ENCODE results near the gene THBS3. TPM values are rescaled to one million over a fixed set of nuclear protein-coding genes. Genes with fewer than 3 reads are reported as not detected.
A peak's percentile ranks its signal among the peaks of the same experiment; 100 is the strongest.
"Not testable (repeated sequence)": the region's sequence is repeated elsewhere in the genome, so short reads cannot be mapped to it uniquely, and the experiment has no call there.

The THBS3 gene
- polyA plus RNA-seq, 1 donor from 2014 or later: 1.4 TPM

DNA sequence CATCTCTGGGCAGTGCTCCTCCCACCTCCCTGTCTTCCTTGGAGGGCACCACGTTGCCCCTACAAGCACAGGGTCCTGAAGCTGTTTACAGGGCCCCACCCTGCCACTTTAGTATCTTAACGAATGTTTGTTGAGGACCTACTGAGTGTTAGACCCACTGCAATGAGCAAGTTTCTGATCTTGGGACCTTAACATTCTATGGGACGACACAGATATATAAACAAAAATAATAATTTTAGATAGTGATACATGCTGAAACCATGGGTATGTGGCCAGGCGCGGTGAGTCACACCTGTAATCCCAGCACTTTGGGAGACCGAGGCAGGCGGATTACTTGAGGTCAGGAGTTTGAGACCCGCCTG is 37.4 kb upstream of the THBS3 start:
- Mint-ChIP-seq H3K4me1 (peaks cover 26 to 33% (median 28%) of the 10 kb centered on the region in 3 donors), H3K36me3 (no peaks in the 10 kb centered on the region), H3K4me3 (peak overlapping the region; percentile 87 to 90 (median 88)), H3K9me3 (peaks cover 0 to 2% (median 1%) of the 10 kb centered on the region in 3 donors), H3K27ac (peak overlapping the region; percentile 57 to 100 (median 98)), H3K27me3 (peaks cover 2% of the 10 kb centered on the region)

GRCh38 chr1:155244368-155245162 is 36.9 kb upstream of the THBS3 start:
- Mint-ChIP-seq H3K27me3 (peaks cover 2% of the 10 kb centered on the region), H3K4me1 (peaks cover 26 to 31% (median 28%) of the 10 kb centered on the region in 3 donors), H3K27ac (peak overlapping the region; percentile 98 to 100 (median 98)), H3K9me3 (peaks cover 0 to 2% (median 1%) of the 10 kb centered on the region in 3 donors), H3K36me3 (no peaks in the 10 kb centered on the region), H3K4me3 (peak overlapping the region; percentile 87 to 90 (median 88))

DNA sequence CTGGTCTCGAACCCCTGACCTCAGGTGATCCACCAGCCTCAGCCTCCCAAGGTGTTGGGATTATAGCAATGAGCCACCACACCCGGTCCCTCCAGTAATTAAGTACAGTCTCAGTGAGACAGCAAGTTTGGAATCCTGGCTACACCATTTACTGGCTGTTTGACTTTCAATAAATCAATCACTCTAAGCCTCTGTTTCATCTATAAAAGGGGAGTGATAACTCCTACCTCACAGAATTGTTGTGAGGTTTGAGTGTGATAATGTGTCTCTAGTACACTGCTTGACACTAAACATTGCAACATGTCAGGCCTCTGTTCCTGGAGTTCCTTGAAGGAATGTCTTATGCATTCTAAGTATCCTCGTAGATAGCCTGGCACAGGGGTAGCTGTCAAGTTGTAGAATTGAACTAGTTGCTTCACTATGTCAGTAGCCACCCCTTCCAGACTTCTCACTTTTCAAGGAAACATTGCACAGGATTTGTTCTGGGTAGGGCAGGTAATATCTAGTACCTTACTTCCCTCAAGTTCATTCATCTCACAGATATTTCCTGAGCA is 35.2 kb upstream of the THBS3 start:
- H3K4me3 Mint-ChIP-seq: peak overlapping the region; percentile 87 to 90 (median 88)
- H3K9me3 Mint-ChIP-seq: peaks cover 0 to 2% (median 1%) of the 10 kb centered on the region in 3 donors
- peaks cover 26 to 31% (median 28%) of the 10 kb centered on the region in 3 donors for H3K4me1 Mint-ChIP-seq
- H3K27ac Mint-ChIP-seq: peak overlapping the region in 2 of 3 donors; percentile 13 to 98
- H3K36me3 Mint-ChIP-seq: no peaks in the 10 kb centered on the region
- H3K27me3 Mint-ChIP-seq: peaks cover 2% of the 10 kb centered on the region

GRCh38 chr1:155241841-155242264 is 34.2 kb upstream of the THBS3 start:
- Mint-ChIP-seq H3K4me1 (peaks cover 26 to 31% (median 28%) of the 10 kb centered on the region in 3 donors), H3K27ac (peak overlapping the region in 1 of 3 donors; percentile 71), H3K27me3 (peaks cover 2% of the 10 kb centered on the region), H3K36me3 (no peaks in the 10 kb centered on the region), H3K4me3 (peak overlapping the region in 2 of 4 donors; percentile 86 to 96), H3K9me3 (peaks cover 0 to 2% (median 1%) of the 10 kb centered on the region in 3 donors)

GRCh38 chr1:155241069-155241679 is 33.5 kb upstream of the THBS3 start:
- Mint-ChIP-seq H3K27me3 (peaks cover 2% of the 10 kb centered on the region), H3K9me3 (peaks cover 0 to 2% (median 1%) of the 10 kb centered on the region in 3 donors), H3K27ac (peak overlapping the region; percentile 71 to 79 (median 71)), H3K4me3 (peak overlapping the region; percentile 86 to 96 (median 91)), H3K4me1 (peaks cover 26 to 28% (median 28%) of the 10 kb centered on the region in 3 donors), H3K36me3 (peaks cover 3% of the 10 kb centered on the region)

DNA sequence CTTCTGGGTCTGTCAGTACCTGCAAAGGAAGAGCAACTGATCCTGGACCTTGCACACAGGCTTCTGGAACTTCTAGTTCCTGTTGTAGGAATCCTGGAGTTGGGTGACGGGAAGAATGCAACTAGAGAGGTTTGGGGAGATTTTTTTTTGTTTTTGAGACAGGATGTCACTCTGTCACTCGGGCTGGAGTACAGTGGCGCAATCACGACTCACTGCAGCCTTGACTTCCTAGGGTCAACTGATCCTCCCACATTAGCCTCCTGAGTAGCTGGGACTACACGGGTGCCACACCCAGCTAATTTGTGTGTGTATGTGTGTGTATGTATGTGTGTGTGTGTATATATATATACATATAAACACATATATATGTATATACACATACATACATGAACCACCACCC is 28.8 kb upstream of the THBS3 start:
- Mint-ChIP-seq H3K36me3 (peaks cover 8% of the 10 kb centered on the region), H3K4me3 (no peak overlapping the region), H3K9me3 (no peaks in the 10 kb centered on the region), H3K27me3 (no peaks in the 10 kb centered on the region), H3K4me1 (peaks cover 7 to 11% (median 10%) of the 10 kb centered on the region in 3 donors), H3K27ac (peak overlapping the region in 1 of 3 donors; percentile 53)

DNA sequence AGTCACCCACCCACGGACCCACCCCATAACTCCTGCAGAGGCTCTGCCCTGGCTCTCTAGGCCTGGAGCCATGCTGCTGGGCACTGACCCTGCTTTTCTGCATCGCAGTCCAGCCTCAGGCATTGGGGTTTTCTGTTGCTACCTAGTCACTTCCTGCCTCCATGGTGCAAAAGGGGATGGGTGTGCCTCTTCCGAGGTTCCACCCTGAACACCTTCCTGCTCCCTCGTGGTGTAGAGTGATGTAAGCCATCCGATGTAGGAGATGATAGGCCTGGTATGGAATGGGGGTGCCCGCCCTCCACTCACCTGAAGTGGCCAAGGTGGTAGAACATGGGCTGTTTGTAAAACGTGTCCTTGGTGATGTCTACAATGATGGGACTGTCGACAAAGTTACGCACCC is 27.7 kb upstream of the THBS3 start:
- H3K27ac Mint-ChIP-seq, H3K9me3 Mint-ChIP-seq, H3K4me1 Mint-ChIP-seq, H3K27me3 Mint-ChIP-seq, H3K36me3 Mint-ChIP-seq: not testable (repeated sequence)
- H3K4me3 Mint-ChIP-seq: peak overlapping the region in 1 of 4 donors; percentile 20

GRCh38 chr1:155233502-155233901 is 25.8 kb upstream of the THBS3 start:
- not testable (repeated sequence) for H3K27ac Mint-ChIP-seq

GRCh38 chr1:155232001-155232978 is 24.6 kb upstream of the THBS3 start:
- not testable (repeated sequence) for H3K27ac Mint-ChIP-seq, H3K4me3 Mint-ChIP-seq

More at GRCh38 chr1:155233502-155233901, 25.8 kb upstream of the THBS3 start:
- not testable (repeated sequence) for H3K4me1 Mint-ChIP-seq, H3K27me3 Mint-ChIP-seq, H3K9me3 Mint-ChIP-seq, H3K36me3 Mint-ChIP-seq, H3K4me3 Mint-ChIP-seq

GRCh38 chr1:155231302-155231701 is 23.6 kb upstream of the THBS3 start:
- Mint-ChIP-seq H3K4me1 (peaks cover 6 to 14% (median 8%) of the 10 kb centered on the region in 3 donors), H3K27ac (peak overlapping the region in 1 of 3 donors; percentile 21)
- H3K4me3 Mint-ChIP-seq, H3K9me3 Mint-ChIP-seq, H3K36me3 Mint-ChIP-seq, H3K27me3 Mint-ChIP-seq: not testable (repeated sequence)

More at GRCh38 chr1:155232001-155232978, 24.6 kb upstream of the THBS3 start:
- not testable (repeated sequence) for H3K4me1 Mint-ChIP-seq, H3K27me3 Mint-ChIP-seq, H3K36me3 Mint-ChIP-seq, H3K9me3 Mint-ChIP-seq

- no peaks in the 10 kb centered on the region for H3K9me3 Mint-ChIP-seq
- H3K4me3 Mint-ChIP-seq: peak overlapping the region; percentile 83 to 95 (median 89)
- H3K27ac Mint-ChIP-seq: peak overlapping the region; percentile 70 to 94 (median 80)
- H3K27me3 Mint-ChIP-seq: no peaks in the 10 kb centered on the region
- H3K36me3 Mint-ChIP-seq: no peaks in the 10 kb centered on the region
- peaks cover 25 to 30% (median 28%) of the 10 kb centered on the region in 3 donors for H3K4me1 Mint-ChIP-seq
These were observed 20.4 kb upstream of the THBS3 start for GRCh38 chr1:155228096-155228427.

GRCh38 chr1:155227261-155228095 is 19.8 kb upstream of the THBS3 start:
- Mint-ChIP-seq H3K9me3 (no peaks in the 10 kb centered on the region), H3K27ac (peak overlapping the region; percentile 70 to 94 (median 80)), H3K36me3 (no peaks in the 10 kb centered on the region), H3K4me3 (peak overlapping the region; percentile 83 to 95 (median 89)), H3K4me1 (peaks cover 28 to 35% (median 30%) of the 10 kb centered on the region in 3 donors), H3K27me3 (no peaks in the 10 kb centered on the region)

DNA sequence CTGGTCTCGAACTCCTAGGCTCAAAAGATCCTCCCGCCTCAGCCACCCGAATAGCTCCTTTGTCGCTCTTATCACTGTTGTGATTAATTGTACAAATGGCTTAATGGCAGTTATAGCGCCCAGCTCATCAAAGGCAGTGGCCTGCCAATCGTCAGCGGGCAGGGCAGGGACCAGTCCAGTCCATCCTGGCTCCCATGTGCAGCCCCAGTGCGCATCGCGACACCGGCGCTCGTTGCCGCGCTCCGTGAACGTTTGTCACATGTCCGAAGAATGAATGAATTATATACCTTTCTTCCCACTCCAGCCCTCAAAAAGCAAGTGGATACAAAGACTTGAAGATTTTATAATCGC is 19.2 kb upstream of the THBS3 start:
- Mint-ChIP-seq H3K36me3 (no peaks in the 10 kb centered on the region), H3K27me3 (no peaks in the 10 kb centered on the region), H3K4me3 (peak overlapping the region; percentile 83 to 95 (median 89)), H3K27ac (peak overlapping the region; percentile 70 to 94 (median 80)), H3K9me3 (no peaks in the 10 kb centered on the region), H3K4me1 (peaks cover 30 to 37% (median 31%) of the 10 kb centered on the region in 3 donors)

Measured in IgD-negative memory B cell (primary cell).